Ishikawa (cell line): ENCODE results near the gene TYROBP.

Source experiments
- CEBPB ChIP-seq: IDR thresholded peaks from 2 replicates; pipeline ENCODE4 v1.6.1; 2012
- CREB1 ChIP-seq: IDR thresholded peaks from 2 replicates; pipeline ENCODE4 v1.6.1; 2012; ENCODE audit warnings: low read depth
- EGR1 ChIP-seq: IDR thresholded peaks from 2 replicates; pipeline ENCODE4 v1.6.1; 2012
- EP300 ChIP-seq: IDR thresholded peaks from 2 replicates; pipeline ENCODE4 v1.6.1; 2012; ENCODE audit warnings: borderline replicate concordance
- FOXM1 ChIP-seq: IDR thresholded peaks from 2 replicates; pipeline ENCODE4 v1.6.1; 2012; ENCODE audit warnings: low read depth, borderline replicate concordance
- MAX ChIP-seq: IDR thresholded peaks from 2 replicates; pipeline ENCODE4 v1.6.1; 2012
- NFIC ChIP-seq: IDR thresholded peaks from 2 replicates; pipeline ENCODE4 v1.6.1; 2012
- RAD21 ChIP-seq: IDR thresholded peaks from 2 replicates; pipeline ENCODE4 v1.6.1; 2012; ENCODE audit warnings: low read depth
- REST ChIP-seq: IDR thresholded peaks from 2 replicates; pipeline ENCODE4 v1.6.1; 2012; ENCODE audit warnings: low read depth, mild to moderate bottlenecking
- TAF1 ChIP-seq: IDR thresholded peaks from 2 replicates; pipeline ENCODE4 v1.6.1; 2012; ENCODE audit warnings: low read depth, mild to moderate bottlenecking
- TCF12 ChIP-seq: IDR thresholded peaks from 2 replicates; pipeline ENCODE4 v1.6.1; 2012; ENCODE audit warnings: low read depth
- TEAD4 ChIP-seq: IDR thresholded peaks from 2 replicates; pipeline ENCODE4 v1.6.1; 2012
- USF1 ChIP-seq: IDR thresholded peaks from 2 replicates; pipeline ENCODE4 v1.6.1; 2012
- YY1 ChIP-seq: IDR thresholded peaks from 2 replicates; pipeline ENCODE4 v1.6.1; 2012; ENCODE audit warnings: low read depth
- ZBTB7A ChIP-seq: IDR thresholded peaks from 2 replicates; pipeline ENCODE4 v1.6.1; 2012; ENCODE audit warnings: low read depth

TYROBP gene

GRCh38 chr19:35908010-35908441, at the start of gene TYROBP:
TYROBP (minus strand) TSS chr19:35908295; CDS start chr19:35908228, 67 bp downstream.
- TF ChIP-seq ZBTB7A (no peak), REST (no peak), YY1 (no peak), RAD21 (no peak), TAF1 (no peak), CREB1 (no peak), USF1 (no peak), TCF12 (no peak), MAX (no peak)

- TF ChIP-seq CREB1, result no peak
- no peak for TF ChIP-seq EP300
- no peak for TF ChIP-seq TAF1
- TF ChIP-seq TEAD4, result no peak
- no peak for TF ChIP-seq REST
- TF ChIP-seq MAX, result no peak
These were observed 48.0 kb upstream of the TYROBP start for GRCh38 chr19:35955881-35956634.

GRCh38 chr19:35949131-35949530, 41.0 kb upstream of the TYROBP start:
- TF ChIP-seq NFIC (no peak), CEBPB (no peak), FOXM1 (no peak), CREB1 (no peak), TAF1 (no peak), ZBTB7A (no peak), TEAD4 (no peak), YY1 (no peak), REST (no peak), USF1 (no peak), EGR1 (no peak), TCF12 (no peak), RAD21 (no peak), MAX (no peak), EP300 (no peak)

- TF ChIP-seq FOXM1 (no peak), TAF1 (no peak), REST (no peak)
These were observed 38.1 kb upstream of the TYROBP start for GRCh38 chr19:35946203-35946602.
